Kidney (tissue), 14 donors: Measurements from ENCODE around the gene GSK3A. TPM values are rescaled to one million over a fixed set of nuclear protein-coding genes. Genes with fewer than 3 reads are reported as not detected.
A peak's percentile ranks its signal among the peaks of the same experiment; 100 is the strongest.

ENCODE experiments used
- DNase-seq, 5 donors: peaks; one replicate each; pipeline ENCODE4 v3.0.0-alpha.2; 2013 to 2020
- FAIRE-seq: peaks from 2 replicates; lab custom pipeline; 2012; peaks lifted over from hg19 to GRCh38; lab: Jason Lieb, UNC
- H3K27ac ChIP-seq, 2 donors: one replicate each; pipeline ENCODE4 v1.7.0; 2013; ENCODE audit warnings: low read depth in 2 of 2, low read length in 2 of 2, inconsistent platforms in 1 of 2
- H3K27me3 ChIP-seq: one replicate; pipeline ENCODE4 v1.7.1; 2013; ENCODE audit warnings: low read length, inconsistent platforms; ENCODE audit not compliant: control insufficient read depth, insufficient read depth
- H3K36me3 ChIP-seq, 3 donors: one replicate each; pipeline versions ENCODE4 v1.7.0 to v1.7.1; 2013; ENCODE audit warnings: low read length in 3 of 3, control low read depth in 1 of 3, inconsistent platforms in 1 of 3; ENCODE audit not compliant: insufficient read depth in 3 of 3, control insufficient read depth in 2 of 3
- H3K4me1 ChIP-seq, 3 donors: one replicate each; pipeline versions ENCODE4 v1.7.0 to v1.7.1; 2013; ENCODE audit warnings: low read length in 3 of 3, inconsistent platforms in 1 of 3, low read depth in 1 of 3; ENCODE audit not compliant: control insufficient read depth in 2 of 3, insufficient read depth in 2 of 3
- H3K4me3 ChIP-seq, 3 donors: one replicate each; pipeline versions ENCODE4 v1.7.0 to v1.8.1; 2013; ENCODE audit warnings: low read length in 3 of 3, control low read depth in 1 of 3, inconsistent platforms in 1 of 3
- H3K9ac ChIP-seq, 3 donors: one replicate each; pipeline versions ENCODE4 v1.7.0 to v1.7.1; 2013; ENCODE audit warnings: low read length in 3 of 3, control low read depth in 1 of 3, inconsistent platforms in 1 of 3
- H3K9me3 ChIP-seq, 3 donors: one replicate each; pipeline versions ENCODE4 v1.7.0 to v1.7.1; 2013; ENCODE audit warnings: low read length in 3 of 3, control low read depth in 1 of 3, inconsistent platforms in 1 of 3; ENCODE audit not compliant: control insufficient read depth in 2 of 3, insufficient read depth in 1 of 3
- CTCF ChIP-seq: IDR thresholded peaks from 3 replicates; pipeline ENCODE4 v1.5.1; 2012; ENCODE audit warnings: mild to moderate bottlenecking, moderate library complexity, borderline replicate concordance; ENCODE audit not compliant: insufficient read depth; ENCODE audit errors: extremely low read depth
- intact Hi-C: fragments of 100-400 bp; cut with DNase I; formaldehyde crosslinking; loops from one replicate; pipeline ENCODE4 v1.11.1; 2022
- polyA plus RNA-seq: library from polyadenylated mRNA; stranded (reverse); fragments of 350-450 nt; fragmentation: Illumina TruSeq; extraction: RNeasy Lipid Tissue Mini Kit (QIAGEN cat#74804); gene quantifications from one replicate; pipeline ENCODE4 v1.2.3, GENCODE V29; 2014; ENCODE audit warnings: low read depth, low replicate concordance; ENCODE audit not compliant: insufficient read depth
- total RNA-seq: library from RNA; stranded (reverse); fragmentation: NEBNext Ultra II Directional; extraction: Animal tissue kit (Norgen Biotek cat#: 25700); gene quantifications from one replicate; pipeline ENCODE4 v1.2.1, GENCODE V29; 2021
- donor health status: control.
- donor health status: control.
- donor health status: control.
- donor health status: control.
- donor health status: control.
- donor health status: DM: yes; HTN: yes; CAD: no.
- donor health status: Normal renal cell carcinoma (clear cell type).

Gene GSK3A
- total and polyA plus RNA-seq, 2 donors from 2014 or later: 39.2 to 57.3 TPM

- no peak for FAIRE-seq
- Histone ChIP-seq H3K27me3 (no peaks in the 10 kb centered on the region), H3K4me1 (peaks cover 0 to 32% (median 27%) of the 10 kb centered on the region in 3 donors), H3K9ac (no peak overlapping the region), H3K4me3 (no peak overlapping the region), H3K27ac (no peak overlapping the region), H3K9me3 (no peaks in the 10 kb centered on the region), H3K36me3 (peaks cover 0 to 17% (median 6%) of the 10 kb centered on the region in 3 donors)
- TF ChIP-seq CTCF: no peak
- peak in 2 of 5 donors; percentile 44 to 74 for DNase-seq
- intact Hi-C loops: no loop called here
These were observed 31.8 kb upstream of the GSK3A start for GRCh38 chr19:42274065-42274682.

- no peaks in the 10 kb centered on the region for H3K9me3 ChIP-seq
- peaks cover 0 to 26% (median 20%) of the 10 kb centered on the region in 3 donors for H3K4me1 ChIP-seq
- peaks cover 0 to 17% (median 6%) of the 10 kb centered on the region in 3 donors for H3K36me3 ChIP-seq
- no peak overlapping the region for H3K27ac ChIP-seq
- no peaks in the 10 kb centered on the region for H3K27me3 ChIP-seq
- no peak overlapping the region for H3K9ac ChIP-seq
- H3K4me3 ChIP-seq: no peak overlapping the region
- intact Hi-C loops: no loop called here
- TF ChIP-seq CTCF: no peak
- DNase-seq (peak in 1 of 5 donors; percentile 72), FAIRE-seq (no peak)
These were observed 31.1 kb upstream of the GSK3A start for GRCh38 chr19:42273407-42274064.

GRCh38 chr19:42272989-42273406 is 30.6 kb upstream of the GSK3A start:
- no peak for FAIRE-seq
- intact Hi-C loops: no loop called here

More at GRCh38 chr19:42272989-42273406, 30.6 kb upstream of the GSK3A start:
- Histone ChIP-seq H3K4me3 (no peak overlapping the region), H3K9ac (no peak overlapping the region), H3K27me3 (no peaks in the 10 kb centered on the region), H3K9me3 (no peaks in the 10 kb centered on the region), H3K27ac (no peak overlapping the region), H3K36me3 (peaks cover 0 to 17% (median 6%) of the 10 kb centered on the region in 3 donors), H3K4me1 (peaks cover 0 to 25% (median 18%) of the 10 kb centered on the region in 3 donors)
- TF ChIP-seq CTCF: no peak
- DNase-seq: peak in 1 of 5 donors; percentile 77
